SU-DHL-6 (cell line): ENCODE data around the gene CACNA1G.

ENCODE experiments used
- H2AFZ ChIP-seq: fragments of 200-600 bp; sonication (generic); 2 replicates; pipeline ENCODE4 v1.6.1; 2014; ENCODE audit warnings: low read depth, mild to moderate bottlenecking, moderate library complexity, mixed read lengths, antibody characterized with exemption, low read length; ENCODE audit not compliant: severe bottlenecking
- H3F3A ChIP-seq: fragments of 200-600 bp; shearing (Covaris generic); 2 replicates; pipeline ENCODE4 v1.6.0; 2016; ENCODE audit warnings: antibody characterized with exemption, mild to moderate bottlenecking; ENCODE audit not compliant: insufficient read depth
- H3K27ac ChIP-seq: fragments of 200-600 bp; sonication (generic); 2 replicates; pipeline ENCODE4 v1.5.1; 2016; ENCODE audit warnings: low read depth, mild to moderate bottlenecking, low read length, moderate library complexity, mixed read lengths
- H3K27me3 ChIP-seq: fragments of 200-600 bp; sonication (generic), shearing (Covaris generic); 2 replicates; pipeline ENCODE4 v1.6.0; 2014; ENCODE audit warnings: mild to moderate bottlenecking, low read length
- H3K36me3 ChIP-seq: fragments of 200-600 bp; sonication (generic); 2 replicates; pipeline ENCODE4 v1.6.1; 2014; ENCODE audit warnings: mild to moderate bottlenecking, low read length, mixed read lengths
- H3K4me2 ChIP-seq: fragments of 300-600, 200-600 bp; shearing (Covaris generic), sonication (generic); 2 replicates; pipeline ENCODE4 v1.6.0; 2014; ENCODE audit warnings: low read length, low read depth, mild to moderate bottlenecking; ENCODE audit not compliant: poor library complexity, severe bottlenecking
- H3K4me3 ChIP-seq: fragments of 200-600 bp; sonication (generic); 2 replicates; pipeline ENCODE4 v1.5.1; 2014; ENCODE audit warnings: antibody characterized with exemption, low read length, mild to moderate bottlenecking, mixed read lengths; ENCODE audit not compliant: insufficient read depth, poor library complexity, severe bottlenecking
- H3K79me2 ChIP-seq: fragments of 200-600 bp; sonication (generic); 2 replicates; pipeline ENCODE4 v1.6.1; 2014; ENCODE audit warnings: mild to moderate bottlenecking, low read length, moderate library complexity; ENCODE audit not compliant: insufficient read depth
- H3K9ac ChIP-seq: fragments of 200-600 bp; sonication (generic); 2 replicates; pipeline ENCODE4 v1.7.0; 2014; ENCODE audit warnings: mild to moderate bottlenecking, low read length
- H3K9me2 ChIP-seq: fragments of 200-600 bp; sonication (generic); replicated peaks from 2 replicates; pipeline ENCODE4 v1.6.1; 2014; ENCODE audit warnings: low read length; ENCODE audit not compliant: insufficient read depth
- H3K9me3 ChIP-seq: fragments of 200-600 bp; sonication (generic); 2 replicates; pipeline ENCODE4 v1.6.1; 2014; ENCODE audit warnings: low read length, mixed read lengths; ENCODE audit not compliant: insufficient read depth
- H4K20me1 ChIP-seq: fragments of 200-600 bp; sonication (generic); 2 replicates; pipeline ENCODE4 v1.6.1; 2014; ENCODE audit warnings: low read depth, mild to moderate bottlenecking, antibody characterized with exemption, low read length, moderate library complexity, mixed read lengths
- EZH2phosphoT487 ChIP-seq: fragments of 200-600 bp; sonication (generic), shearing (Covaris generic); conservative IDR thresholded peaks from 2 replicates; pipeline ENCODE4 v1.6.1; 2018; ENCODE audit warnings: mild to moderate bottlenecking, antibody characterized with exemption, low read length, moderate library complexity, mixed read lengths
- TF ChIP-seq, protein P1 (sequence below): fragments of 200-600 bp; sonication (generic); IDR thresholded peaks from one replicate; pipeline ENCODE4 v1.5.1; 2017; ENCODE audit warnings: antibody characterized with exemption, mild to moderate bottlenecking, low read length, moderate library complexity; ENCODE audit not compliant: insufficient read depth, poor library complexity, severe bottlenecking

Gene CACNA1G

DNA sequence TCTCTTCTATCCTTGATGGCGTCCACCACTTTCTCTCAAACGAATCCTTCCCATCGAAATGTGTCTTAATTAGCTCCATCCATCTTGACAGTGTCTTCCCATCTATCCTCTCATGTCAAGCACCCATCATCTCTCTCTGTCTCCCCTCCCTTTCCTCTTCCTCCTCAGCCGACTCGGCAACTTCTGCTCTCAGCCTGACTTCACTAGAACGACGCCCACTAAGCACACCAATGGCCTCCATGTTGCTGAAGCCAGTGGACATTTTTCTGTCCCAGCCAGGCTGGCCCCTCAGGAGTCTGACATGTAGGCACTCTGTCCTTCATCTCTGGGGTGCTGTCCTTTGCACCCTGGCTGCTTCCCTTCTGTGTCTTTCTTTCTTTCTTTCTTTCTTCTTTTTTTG is 16.0 kb upstream of the CACNA1G start:
- no peak overlapping the region for H2AFZ ChIP-seq
- H4K20me1 ChIP-seq: no peaks in the 10 kb centered on the region
- no peaks in the 10 kb centered on the region for H3K27me3 ChIP-seq
- H3K4me3 ChIP-seq: no peak overlapping the region
- no peaks in the 10 kb centered on the region for H3K9me3 ChIP-seq
- H3F3A ChIP-seq: no peaks in the 10 kb centered on the region
- no peaks in the 10 kb centered on the region for H3K9me2 ChIP-seq
- no peaks in the 10 kb centered on the region for H3K36me3 ChIP-seq
- H3K9ac ChIP-seq: no peak overlapping the region
- TF ChIP-seq, protein P1, sequence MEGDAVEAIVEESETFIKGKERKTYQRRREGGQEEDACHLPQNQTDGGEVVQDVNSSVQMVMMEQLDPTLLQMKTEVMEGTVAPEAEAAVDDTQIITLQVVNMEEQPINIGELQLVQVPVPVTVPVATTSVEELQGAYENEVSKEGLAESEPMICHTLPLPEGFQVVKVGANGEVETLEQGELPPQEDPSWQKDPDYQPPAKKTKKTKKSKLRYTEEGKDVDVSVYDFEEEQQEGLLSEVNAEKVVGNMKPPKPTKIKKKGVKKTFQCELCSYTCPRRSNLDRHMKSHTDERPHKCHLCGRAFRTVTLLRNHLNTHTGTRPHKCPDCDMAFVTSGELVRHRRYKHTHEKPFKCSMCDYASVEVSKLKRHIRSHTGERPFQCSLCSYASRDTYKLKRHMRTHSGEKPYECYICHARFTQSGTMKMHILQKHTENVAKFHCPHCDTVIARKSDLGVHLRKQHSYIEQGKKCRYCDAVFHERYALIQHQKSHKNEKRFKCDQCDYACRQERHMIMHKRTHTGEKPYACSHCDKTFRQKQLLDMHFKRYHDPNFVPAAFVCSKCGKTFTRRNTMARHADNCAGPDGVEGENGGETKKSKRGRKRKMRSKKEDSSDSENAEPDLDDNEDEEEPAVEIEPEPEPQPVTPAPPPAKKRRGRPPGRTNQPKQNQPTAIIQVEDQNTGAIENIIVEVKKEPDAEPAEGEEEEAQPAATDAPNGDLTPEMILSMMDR: no peak
- no peak for TF ChIP-seq EZH2phosphoT487
- no peak overlapping the region for H3K4me2 ChIP-seq
- no peaks in the 10 kb centered on the region for H3K79me2 ChIP-seq
- H3K27ac ChIP-seq: no peak overlapping the region

DNA sequence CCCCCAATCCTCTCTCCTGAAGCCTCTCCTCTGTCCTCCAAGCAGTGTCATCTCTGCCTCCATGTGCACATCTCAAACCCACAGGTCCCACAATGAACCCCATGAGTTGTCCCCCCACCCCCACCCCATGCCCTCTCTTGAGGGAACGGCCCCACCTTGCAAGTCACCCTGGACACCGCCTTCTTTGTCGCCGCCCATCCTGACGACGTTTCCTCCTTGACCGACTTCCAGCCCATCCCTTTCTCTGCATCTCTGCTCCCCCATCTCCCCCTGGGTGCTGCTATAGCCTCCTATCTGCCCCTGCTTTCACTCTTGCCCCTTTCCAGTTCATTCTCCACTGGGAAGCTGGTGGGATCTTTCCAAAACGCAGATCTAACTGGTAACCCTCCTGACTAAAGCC is 15.2 kb upstream of the CACNA1G start:
- Histone ChIP-seq H3K9me2 (no peaks in the 10 kb centered on the region), H3K27me3 (no peaks in the 10 kb centered on the region), H3K9ac (no peak overlapping the region), H3K9me3 (no peaks in the 10 kb centered on the region), H3K79me2 (no peaks in the 10 kb centered on the region), H3F3A (no peaks in the 10 kb centered on the region), H4K20me1 (no peaks in the 10 kb centered on the region), H3K36me3 (no peaks in the 10 kb centered on the region), H3K4me2 (no peak overlapping the region), H3K4me3 (no peak overlapping the region), H3K27ac (no peak overlapping the region), H2AFZ (no peak overlapping the region)
- TF ChIP-seq, protein P1: no peak
- TF ChIP-seq EZH2phosphoT487: no peak

DNA sequence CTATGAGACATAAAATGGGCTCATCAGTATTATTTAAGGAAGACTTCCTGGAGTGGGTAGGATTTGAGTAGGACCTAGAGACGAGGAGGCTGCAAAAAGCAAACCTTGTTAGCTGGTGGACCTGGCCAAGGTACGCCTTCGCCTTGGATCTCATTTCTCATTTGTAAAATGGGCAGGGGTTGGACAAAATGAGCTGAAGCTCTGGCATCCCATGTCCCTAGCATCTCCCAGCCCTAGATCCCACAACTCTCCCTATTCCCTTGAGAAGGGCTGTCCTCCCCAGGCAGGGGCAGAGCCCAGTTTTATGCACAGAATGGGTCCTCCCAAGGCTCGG is 13.8 kb upstream of the CACNA1G start:
- Histone ChIP-seq H3K36me3 (no peaks in the 10 kb centered on the region), H3K27ac (no peak overlapping the region), H3K27me3 (no peaks in the 10 kb centered on the region), H3K4me3 (no peak overlapping the region), H3K79me2 (no peaks in the 10 kb centered on the region), H3K9ac (no peak overlapping the region), H3K4me2 (peak overlapping the region; percentile 37), H3K9me2 (no peaks in the 10 kb centered on the region), H3K9me3 (no peaks in the 10 kb centered on the region), H2AFZ (no peak overlapping the region), H4K20me1 (no peaks in the 10 kb centered on the region), H3F3A (no peaks in the 10 kb centered on the region)
- TF ChIP-seq, protein P1: no peak
- TF ChIP-seq EZH2phosphoT487: no peak
